Mammary epithelial cell (primary cell): ENCODE measurements around the gene L3MBTL3.

Experiments
- CTCF ChIP-seq, 2 donors: IDR thresholded peaks in 1 of 2; conservative IDR thresholded peaks in 1 of 2; 2 replicates each; pipeline ENCODE4 v1.5.1; 2011 to 2012; ENCODE audit warnings: inconsistent platforms in 2 of 2, low read length in 2 of 2, mild to moderate bottlenecking in 2 of 2, control low read depth in 1 of 2, low read depth in 1 of 2; ENCODE audit not compliant: insufficient read depth in 1 of 2; ENCODE audit errors: extremely low read depth in 1 of 2
- EZH2 ChIP-seq: IDR thresholded peaks from 2 replicates; pipeline ENCODE4 v1.6.1; 2012; ENCODE audit warnings: low read length, inconsistent platforms, borderline replicate concordance

GRCh38 chr6:130167655-130168054 lies 149.3 kb downstream of the L3MBTL3 start:
- TF ChIP-seq EZH2, result no peak
- no peak for TF ChIP-seq CTCF (conservative IDR thresholded peaks at IDR 0.05 in 1 of 2, IDR thresholded peaks at IDR 0.05 in 1 of 2; ENCODE audit: extremely low read depth in 1 of 2, insufficient read depth in 1 of 2, low read depth in 1 of 2, low read length in 2 of 2)
